GM18907 (cell line): ENCODE results near the gene ADAM23.

Experiments used
- ATAC-seq: cut with Tn5 transposase; IDR thresholded peaks from one replicate; pipeline ENCODE4 v1.9.1; 2021; ENCODE audit warnings: mild to moderate bottlenecking, moderate library complexity; ENCODE audit not compliant: unreplicated experiment

The ADAM23 gene

DNA sequence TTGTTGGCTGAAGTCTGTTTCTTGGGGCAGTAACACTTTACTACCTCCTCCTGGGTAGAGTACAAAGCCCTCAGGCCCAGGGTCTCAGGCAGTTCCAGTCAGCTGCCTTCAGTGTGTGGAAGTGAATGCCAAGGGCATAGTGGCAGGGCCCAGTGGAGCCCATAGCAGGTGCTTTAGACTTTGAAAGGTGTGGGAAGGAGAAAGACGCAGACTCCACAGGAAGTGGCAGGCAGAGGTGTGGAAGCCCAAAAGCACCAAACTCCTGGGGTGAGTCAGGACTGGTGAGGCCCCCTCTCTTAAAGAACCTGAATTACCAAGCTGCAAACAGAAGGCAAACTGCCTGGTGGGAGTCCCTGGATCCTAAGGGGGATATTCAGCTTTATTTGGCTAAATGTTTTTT, 45.3 kb downstream of the ADAM23 start:
- no peak for ATAC-seq

DNA sequence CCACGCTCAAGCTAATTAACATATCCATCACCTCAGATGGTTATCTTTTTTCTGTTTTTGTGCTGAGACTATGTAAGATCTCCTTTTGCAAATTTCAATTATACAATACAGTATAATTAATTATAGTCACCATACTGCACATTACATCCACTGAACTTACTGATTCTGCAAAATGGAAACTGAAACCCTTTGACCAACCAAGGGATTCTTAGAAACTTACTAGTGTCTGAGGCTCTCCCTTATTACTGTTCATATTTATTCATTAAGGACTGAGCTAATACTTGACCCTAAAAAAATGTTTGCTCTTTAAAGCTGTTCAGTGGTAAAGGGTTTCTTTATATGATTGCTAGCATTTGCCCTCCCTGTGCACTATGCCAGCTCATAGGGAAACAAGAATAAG, 50.7 kb downstream of the ADAM23 start:
- no peak for ATAC-seq

GRCh38 chr2:206502729-206503128, 59.4 kb downstream of the ADAM23 start:
- no peak for ATAC-seq

DNA sequence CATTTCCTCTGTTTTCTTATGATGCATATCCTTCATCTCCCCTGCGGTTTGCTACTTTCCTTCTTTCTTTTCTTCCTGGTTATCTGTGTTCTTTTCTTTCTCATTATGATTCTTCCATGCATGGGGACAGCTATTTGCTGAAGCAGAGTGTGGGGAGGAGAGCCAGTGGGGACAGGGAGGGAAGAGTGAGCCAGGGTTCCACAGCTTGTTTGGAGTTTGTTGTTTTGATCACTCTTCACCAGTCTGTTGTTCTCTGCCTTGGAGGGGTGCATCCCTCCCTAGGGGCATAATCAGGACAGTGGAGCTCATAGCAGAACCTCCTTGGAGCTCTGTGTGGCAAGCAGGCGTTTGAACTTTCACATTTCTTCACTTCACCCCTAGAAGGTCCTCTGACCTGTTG, 68.0 kb downstream of the ADAM23 start:
- ATAC-seq, result no peak

DNA sequence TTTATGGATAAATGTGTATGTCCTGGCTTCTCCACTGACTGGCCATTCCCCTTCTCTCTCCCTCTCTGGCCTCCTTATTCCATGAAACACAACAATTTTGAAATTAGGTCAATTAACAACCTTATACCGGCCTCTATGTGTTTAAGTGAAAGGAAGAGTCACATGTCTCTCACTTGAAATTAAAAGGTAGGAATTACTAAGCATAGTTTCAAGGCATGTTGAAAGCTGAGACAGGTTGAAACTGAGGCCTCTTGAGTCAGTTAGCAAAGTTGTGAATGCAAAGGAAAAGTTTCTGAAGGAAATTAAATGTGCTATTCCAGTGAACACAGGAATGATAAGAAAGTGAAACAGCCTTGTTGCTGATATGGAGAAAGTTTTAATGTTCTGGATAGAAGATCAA, 69.7 kb downstream of the ADAM23 start:
- no peak for ATAC-seq

- ATAC-seq, result no peak
Measured at GRCh38 chr2:206515580-206515979, 72.2 kb downstream of the ADAM23 start.

DNA sequence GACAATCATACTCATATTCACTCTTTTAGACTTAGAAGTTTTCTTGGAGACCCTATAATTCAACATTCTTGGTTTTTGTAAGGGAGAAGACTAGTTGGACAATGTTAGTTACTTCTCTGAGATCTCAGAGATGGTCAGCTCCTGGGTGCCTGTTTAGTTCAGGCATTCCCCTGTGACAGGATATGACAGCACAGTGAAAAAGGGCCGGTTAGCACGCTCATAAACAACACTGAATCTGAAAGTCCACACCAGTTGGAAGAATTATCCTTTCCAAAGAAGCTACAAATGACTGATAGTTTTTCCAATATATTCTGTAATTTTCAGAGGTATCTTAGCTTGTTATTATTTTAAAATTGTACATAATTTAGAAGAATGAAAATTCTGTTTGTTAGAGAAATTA, 75.7 kb downstream of the ADAM23 start:
- ATAC-seq, result no peak

- no peak for ATAC-seq
Measured at GRCh38 chr2:206520450-206520849, 77.1 kb downstream of the ADAM23 start.

- ATAC-seq, result no peak
Measured at GRCh38 chr2:206521115-206521514, 77.8 kb downstream of the ADAM23 start.

DNA sequence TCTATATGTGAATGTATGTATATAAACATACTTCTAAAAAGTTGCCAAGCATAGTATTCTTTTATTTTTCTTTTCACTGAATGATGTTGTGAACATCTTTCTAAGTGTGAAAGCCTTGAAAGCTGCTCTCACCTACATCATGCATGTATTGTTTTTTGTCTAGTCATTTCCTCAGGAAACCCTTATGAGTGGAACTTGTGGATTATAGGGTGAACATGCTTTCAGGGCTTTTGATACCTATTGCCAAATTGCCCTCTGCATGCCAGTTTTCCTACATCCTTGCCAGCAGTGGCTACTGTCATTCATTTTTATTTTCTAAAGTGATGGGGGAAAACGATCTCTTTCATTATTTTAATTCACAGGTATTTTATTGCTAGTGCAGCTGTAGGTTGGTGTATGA, 78.3 kb downstream of the ADAM23 start:
- no peak for ATAC-seq

- no peak for ATAC-seq
Measured at GRCh38 chr2:206526416-206526815, 83.1 kb downstream of the ADAM23 start.

- no peak for ATAC-seq
Measured at GRCh38 chr2:206527153-206527552, 83.8 kb downstream of the ADAM23 start.

- no peak for ATAC-seq
Measured at GRCh38 chr2:206530727-206531126, 87.4 kb downstream of the ADAM23 start.

GRCh38 chr2:206531996-206532543, 88.7 kb downstream of the ADAM23 start:
- ATAC-seq, result no peak

DNA sequence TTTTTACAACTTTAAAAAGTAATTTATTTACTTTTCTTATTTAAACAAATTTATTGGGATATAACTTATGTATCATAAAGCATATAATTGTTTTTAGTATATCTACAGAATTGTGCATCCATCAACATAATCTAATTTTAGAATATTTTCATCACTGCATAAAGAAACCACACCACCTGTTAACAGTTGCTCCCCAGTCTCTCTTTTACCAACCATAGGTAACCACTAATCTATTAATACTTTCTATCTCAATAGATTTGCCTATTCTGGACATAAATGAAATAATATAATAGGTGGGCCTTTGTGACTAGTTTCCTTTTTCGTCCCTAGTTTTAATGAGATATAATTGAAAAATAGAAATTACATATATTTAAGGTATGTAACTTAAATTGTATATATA, 90.6 kb downstream of the ADAM23 start:
- peak; percentile 53 for ATAC-seq

DNA sequence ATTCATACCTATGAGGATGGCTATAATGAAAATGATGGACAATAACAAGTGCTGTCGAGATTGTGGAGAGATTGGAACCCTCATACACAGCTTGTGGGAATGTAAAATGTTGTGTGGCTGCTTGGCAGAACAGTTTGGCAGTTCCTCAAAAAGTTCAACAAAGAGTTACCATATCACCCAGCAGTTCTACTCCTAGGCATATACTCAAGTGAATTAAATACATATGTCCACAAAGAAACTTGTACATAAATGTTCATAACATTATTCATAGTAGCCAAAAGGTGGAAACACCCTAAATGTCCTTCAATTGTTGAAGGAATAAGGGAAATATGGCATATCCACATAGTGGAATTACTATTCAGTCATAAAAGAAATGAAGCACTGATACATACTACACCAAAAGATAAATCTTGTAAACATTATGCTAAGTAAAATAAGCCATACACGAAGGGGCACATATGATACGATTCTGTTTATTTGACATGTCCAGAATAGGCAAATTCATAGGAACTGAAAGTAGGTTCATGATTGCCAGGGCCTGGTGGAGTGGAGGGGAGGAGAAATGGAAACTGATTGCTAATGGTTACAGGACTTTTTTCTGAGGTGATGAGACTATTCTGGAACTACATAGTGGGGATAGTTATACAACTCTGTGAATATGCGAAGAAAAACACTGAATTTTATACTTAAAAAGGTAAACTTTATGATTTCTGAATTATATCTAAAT, 92.1 kb downstream of the ADAM23 start:
- peak; percentile 63 for ATAC-seq

GRCh38 chr2:206540757-206541156, 97.4 kb downstream of the ADAM23 start:
- no peak for ATAC-seq

GRCh38 chr2:206543073-206543472, 99.7 kb downstream of the ADAM23 start:
- ATAC-seq, result no peak

DNA sequence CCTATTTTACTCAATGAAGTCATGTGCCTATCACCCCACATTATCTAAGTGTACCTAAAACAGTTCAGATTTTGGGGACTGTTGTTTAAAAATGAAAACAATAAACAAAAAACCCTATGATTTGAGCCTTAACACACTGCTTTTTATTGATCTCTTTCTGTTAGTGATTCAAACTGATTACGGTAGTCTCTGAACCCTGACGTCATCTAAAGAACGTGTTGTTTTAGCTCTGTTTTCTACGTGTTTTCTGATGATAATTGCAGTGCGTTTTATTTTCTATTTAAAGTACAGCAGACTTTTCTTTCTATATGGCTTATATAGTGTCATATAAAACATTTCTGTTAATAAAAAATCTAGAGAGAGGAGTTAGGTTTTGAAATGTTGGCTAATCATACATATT, 105.1 kb downstream of the ADAM23 start:
- ATAC-seq, result no peak

DNA sequence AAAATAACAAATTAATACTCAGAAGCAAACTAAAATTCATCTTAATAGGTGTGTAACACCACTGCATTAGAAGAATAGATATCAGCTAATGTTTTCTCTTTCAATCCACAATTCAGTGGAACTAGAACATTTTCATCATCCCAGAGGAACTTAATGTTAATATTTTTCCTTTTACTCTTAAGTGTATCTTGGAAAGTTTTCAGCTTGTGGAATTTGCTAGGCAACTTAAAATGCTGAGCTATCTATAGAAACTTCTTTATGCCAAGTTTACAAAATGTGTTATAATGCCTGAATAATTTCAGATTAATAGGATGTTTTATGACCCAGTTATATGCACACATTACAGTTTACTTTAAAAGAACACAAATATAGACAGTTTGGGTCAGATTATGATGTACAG, 112.4 kb downstream of the ADAM23 start:
- ATAC-seq, result no peak

- ATAC-seq, result peak; percentile 60
Measured at GRCh38 chr2:206556357-206556949, 113.1 kb downstream of the ADAM23 start.

GRCh38 chr2:206557321-206557720, 114.0 kb downstream of the ADAM23 start:
- no peak for ATAC-seq

- no peak for ATAC-seq
Measured at GRCh38 chr2:206558492-206558891, 115.2 kb downstream of the ADAM23 start.
